Measurements from ENCODE around the gene PRND.

GRCh38 chr20:4699216-4699615 is 22.5 kb upstream of the PRND start:
- TF ChIP-seq POLR2A (IDR thresholded peaks at IDR 0.05; ENCODE audit: low read length): no peak
- no peak for TF ChIP-seq GATA1 (IDR thresholded peaks at IDR 0.05; ENCODE audit: low read depth, low read length)
